K562 (cell line): ENCODE measurements around the gene FBN3. TPM values are rescaled to one million over a fixed set of nuclear protein-coding genes. Genes with fewer than 3 reads are reported as not detected.

Experiments used
- ATAC-seq: fragments of 200-7000 bp; cut with Tn5 transposase; 3 replicates; pipeline ENCODE4 v1.9.1; 2020; ENCODE audit warnings: moderate library complexity
- BruUV-seq: library from RNA; stranded (reverse); fragments of 400-500 nt; replicated peaks from 2 replicates; lab custom pipeline; 2021; lab: Mats Ljungman, UMichigan
- CTCF ChIA-PET: fragments of 300-600 bp; formaldehyde crosslinking; extraction: SDS; loops from one replicate; lab custom pipeline; 2021; ENCODE audit warnings: low intra/inter-chr PET ratio; lab: Yijun Ruan, JAX
- POLR2A ChIA-PET: fragments of 300-600, 350-650 bp; sonication (Branson Sonifier 250); formaldehyde crosslinking; extraction: SDS; loops from one replicate; lab custom pipeline; 2021; ENCODE audit warnings: antibody characterized with exemption, inconsistent platforms; lab: Yijun Ruan, JAX
- DNase-seq, 4 experiments: peaks; one replicate each; pipeline versions ENCODE4 v3.0.0 to v3.0.0-alpha.2; 2011 to 2018; ENCODE audit warnings: low spot score in 3 of 4, mixed read lengths in 3 of 4; ENCODE audit errors: extremely low read depth in 1 of 4
- FAIRE-seq: peaks from 2 replicates; lab custom pipeline; 2011; peaks lifted over from hg19 to GRCh38; lab: Jason Lieb, UNC
- H2AFZ ChIP-seq: 2 replicates; pipeline ENCODE4 v1.6.0; 2011; ENCODE audit warnings: low read depth, low read length, control low read depth, inconsistent platforms
- H3K27ac ChIP-seq: fragments of 200-600 bp; 3 replicates; pipeline ENCODE4 v1.8.0; 2011; ENCODE audit warnings: low read depth, mild to moderate bottlenecking, control low read depth, inconsistent platforms, low read length, moderate library complexity, mixed read lengths; ENCODE audit errors: extremely low read depth
- H3K27me3 ChIP-seq, 2 experiments: fragments of 300-600 bp in 1 of 2; 2 replicates in 1 of 2; 3 replicates in 1 of 2; pipeline versions ENCODE4 v1.6.0 to v1.8.0; 2011; ENCODE audit warnings: inconsistent platforms in 2 of 2, low read length in 2 of 2, mild to moderate bottlenecking in 1 of 2, mixed read lengths in 1 of 2, moderate library complexity in 1 of 2; ENCODE audit not compliant: control insufficient read depth in 2 of 2, insufficient read depth in 2 of 2
- H3K36me3 ChIP-seq: fragments of 300-600 bp; 3 replicates; pipeline ENCODE4 v1.8.0; 2011; ENCODE audit warnings: mild to moderate bottlenecking, low read length, inconsistent platforms; ENCODE audit not compliant: control insufficient read depth, insufficient read depth
- H3K4me1 ChIP-seq, 2 experiments: fragments of 200-600 bp in 1 of 2; replicated peaks in 1 of 2; 2 replicates in 1 of 2; 3 replicates in 1 of 2; pipeline versions ENCODE4 v1.5.1 to v1.8.0; 2011; ENCODE audit warnings: inconsistent platforms in 2 of 2, low read length in 2 of 2, mild to moderate bottlenecking in 1 of 2, mixed read lengths in 1 of 2, moderate library complexity in 1 of 2; ENCODE audit not compliant: control insufficient read depth in 2 of 2, insufficient read depth in 2 of 2
- H3K4me2 ChIP-seq: 2 replicates; pipeline ENCODE4 v1.6.1; 2011; ENCODE audit warnings: low read length, control low read depth, inconsistent platforms, mixed read lengths; ENCODE audit not compliant: insufficient read depth
- H3K4me3 ChIP-seq: fragments of 200-600 bp; sonication (generic), shearing (Covaris generic); 2 replicates; pipeline ENCODE4 v1.5.1; 2016; ENCODE audit warnings: control low read depth, inconsistent platforms
- H3K79me2 ChIP-seq: fragments of 200-600 bp; 3 replicates; pipeline ENCODE4 v1.8.0; 2011; ENCODE audit warnings: low read length, inconsistent platforms; ENCODE audit not compliant: control insufficient read depth, insufficient read depth
- H3K9ac ChIP-seq, 2 experiments: 2 replicates each; pipeline versions ENCODE4 v1.6.0 to v1.6.1; 2011; ENCODE audit warnings: low read depth in 2 of 2, low read length in 2 of 2, control low read depth in 1 of 2, inconsistent platforms in 1 of 2, mild to moderate bottlenecking in 1 of 2, mixed read lengths in 1 of 2; ENCODE audit not compliant: insufficient read depth in 1 of 2
- H3K9me1 ChIP-seq: one replicate; pipeline ENCODE4 v1.6.0; 2011; ENCODE audit warnings: inconsistent platforms, mild to moderate bottlenecking, low read length, moderate library complexity; ENCODE audit not compliant: control insufficient read depth, insufficient read depth
- H3K9me3 ChIP-seq: replicated peaks from 2 replicates; pipeline ENCODE4 v1.5.1; 2011; ENCODE audit warnings: low read depth, low read length, inconsistent platforms; ENCODE audit not compliant: control insufficient read depth, insufficient read depth
- H4K20me1 ChIP-seq: replicated peaks from 2 replicates; pipeline ENCODE4 v1.6.1; 2011; ENCODE audit warnings: low read length, inconsistent platforms, mixed read lengths; ENCODE audit not compliant: control insufficient read depth, insufficient read depth
- ARHGAP35 ChIP-seq: fragments of 450-650 bp; IDR thresholded peaks from 2 replicates; pipeline ENCODE4 v1.6.1; 2018; ENCODE audit not compliant: partially characterized antibody
- CBFB ChIP-seq: sonication (generic); formaldehyde crosslinking; IDR thresholded peaks from 2 replicates; pipeline ENCODE4 v1.4.0; 2020; ENCODE audit warnings: mild to moderate bottlenecking, missing genetic modification reagents
- GTF2A2 ChIP-seq: IDR thresholded peaks from 2 replicates; pipeline ENCODE4 v1.6.1; 2016; ENCODE audit warnings: mild to moderate bottlenecking, missing genetic modification characterization, missing compliant biosample characterization
- KDM4B ChIP-seq, 2 experiments: fragments of 450-650 bp in 1 of 2; sonication (generic) in 1 of 2; IDR thresholded peaks; 2 replicates each; pipeline ENCODE4 v1.6.1; 2016 to 2017; ENCODE audit warnings: borderline replicate concordance in 2 of 2, antibody characterized with exemption in 1 of 2, low read depth in 1 of 2, mild to moderate bottlenecking in 1 of 2
- PHB ChIP-seq: fragments of 250-450 bp; sonication (Bioruptor Pico); IDR thresholded peaks from 2 replicates; pipeline ENCODE4 v1.5.0; 2021
- ZSCAN29 ChIP-seq: fragments of 450-650 bp; IDR thresholded peaks from 2 replicates; pipeline ENCODE4 v1.6.1; 2017
- WGBS: fragments of 100-300 bp; shearing (Covaris generic); methylation state at CpG from one replicate; pipeline ENCODE4 v1.1.6; 2016; ENCODE audit warnings: low coverage, mixed read lengths; ENCODE audit not compliant: insufficient coverage; ENCODE audit errors: missing lambda C conversion rate; 5-methylcytosine and 5-hydroxymethylcytosine counted together
- in situ Hi-C: fragments of 300-500 bp; cut with MboI; formaldehyde crosslinking; loops from 4 replicates; pipeline ENCODE4 v1.15.0; 2018; ENCODE audit warnings: inconsistent platforms, mixed read lengths
- intact Hi-C: fragments of 100-400 bp; cut with micrococcal nuclease; formaldehyde crosslinking; loops from 2 replicates; pipeline ENCODE4 v1.14.2; 2022
- polyA plus RNA-seq, 8 experiments: library from polyadenylated mRNA; depleted of rRNA in 4 of 8; stranded (reverse) in 5 of 8; unstranded in 3 of 8; fragments of >200 nt; fragmentation: Nextera tagmentation in 2 of 8; fragmentation: Illumina TruSeq in 1 of 8; extraction: Ambion mirVana in 2 of 8; extraction: Trizol in 1 of 8; gene quantifications; 2 replicates each; pipeline versions ENCODE4 v1.2.1 to v1.2.3, GENCODE V29; 2011 to 2014; ENCODE audit warnings: inconsistent platforms in 1 of 8, missing spikeins in 1 of 8
- total RNA-seq, 7 experiments: library from RNA; depleted of rRNA in 6 of 7; stranded (reverse); fragments of >200 nt in 6 of 7; fragmentation: Illumina TruSeq in 2 of 7; extraction: Trizol in 2 of 7; gene quantifications; 2 replicates each; pipeline versions ENCODE4 v1.2.1 to v1.2.3, GENCODE V29; 2011 to 2021; ENCODE audit warnings: low replicate concordance in 1 of 7

The FBN3 gene
- total and polyA plus RNA-seq, 9 of the 15 experiments (the other 6 are each of a cell fraction or from before 2014, with no cell fraction given) = under 0.01 to 0.29 (median 0.01) TPM; not detected in 4

GRCh38 chr19:8097681-8098567 is 51.5 kb downstream of the FBN3 start:
- Histone ChIP-seq H2AFZ (no peak overlapping the region), H3K36me3 (no peaks in the 10 kb centered on the region), H3K4me2 (no peak overlapping the region), H3K27me3 (peaks cover 0 to 25% of the 10 kb centered on the region in 2 experiments; a peak in 4 of 5 replicates), H3K9me1 (no peaks in the 10 kb centered on the region), H3K4me3 (no peak overlapping the region), H3K79me2 (no peaks in the 10 kb centered on the region), H3K9ac (no peak overlapping the region), H3K4me1 (no peaks in the 10 kb centered on the region), H3K9me3 (peaks cover 16% of the 10 kb centered on the region), H3K27ac (no peak overlapping the region), H4K20me1 (no peaks in the 10 kb centered on the region)
- intact Hi-C loops (no loop called here), in situ Hi-C loops (no loop called here)
- no TSS peak for BruUV-seq
- WGBS = 7% methylated on average over 5 of the region's 5 CpGs
- DNase-seq (no peak), ATAC-seq (no peak), FAIRE-seq (no peak)
- POLR2A ChIA-PET = no interaction called here
- CTCF ChIA-PET = no interaction called here
- TF ChIP-seq PHB (CRISPR knock-in tag) (no peak), GTF2A2 (tag) (no peak), ARHGAP35 (peak; percentile 80), KDM4B (IDR thresholded peaks at IDR 0.05; ENCODE audit: borderline replicate concordance in 2 of 2, low read depth in 1 of 2) (no peak), CBFB (CRISPR knock-in tag) (no peak), ZSCAN29 (no peak)
